ENCODE results near the gene OSBPL2.

- TF ChIP-seq CTCF (IDR thresholded peaks at IDR 0.05) (no peak), POLR2A (IDR thresholded peaks at IDR 0.05) (no peak)
Measured at GRCh38 chr20:62206388-62206775, 31.9 kb upstream of the OSBPL2 start.

Data from esophagus squamous epithelium (tissue), 4 donors.